GM21515 (cell line): ENCODE data around the gene DGCR6L.
"Not testable (repeated sequence)": the region's sequence is repeated elsewhere in the genome, so short reads cannot be mapped to it uniquely, and the experiment has no call there.

ENCODE experiments used
- ATAC-seq: cut with Tn5 transposase; IDR thresholded peaks from one replicate; pipeline ENCODE4 v1.9.1; 2021; ENCODE audit not compliant: unreplicated experiment

DGCR6L gene

DNA sequence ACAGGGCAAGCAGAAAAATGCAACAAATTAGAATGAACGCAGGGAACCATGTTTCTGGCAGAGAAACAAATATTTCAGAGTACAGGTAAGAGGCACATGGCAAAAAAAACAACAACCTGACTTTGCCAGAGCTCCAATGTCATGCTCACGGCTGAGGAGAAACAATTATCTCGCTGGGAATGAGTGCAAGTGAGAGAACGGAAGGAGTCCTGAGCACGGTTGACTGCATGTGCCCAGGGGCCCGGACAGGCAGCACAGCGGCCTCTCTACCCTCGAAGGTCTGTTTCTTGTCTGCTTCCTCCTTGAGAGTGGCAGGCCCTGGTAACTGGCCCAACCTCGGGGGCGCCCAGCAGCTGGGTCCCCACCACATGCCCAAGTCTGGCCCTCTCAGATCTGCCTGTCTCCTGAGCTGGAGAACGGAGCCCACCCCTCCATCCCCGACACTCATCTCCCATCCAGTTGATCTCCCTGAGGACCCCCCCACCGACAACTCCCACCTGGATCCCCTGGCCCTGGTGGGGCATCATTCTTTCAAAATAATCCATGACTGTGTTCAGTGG is 27.1 kb downstream of the DGCR6L start:
- no peak for ATAC-seq

DNA sequence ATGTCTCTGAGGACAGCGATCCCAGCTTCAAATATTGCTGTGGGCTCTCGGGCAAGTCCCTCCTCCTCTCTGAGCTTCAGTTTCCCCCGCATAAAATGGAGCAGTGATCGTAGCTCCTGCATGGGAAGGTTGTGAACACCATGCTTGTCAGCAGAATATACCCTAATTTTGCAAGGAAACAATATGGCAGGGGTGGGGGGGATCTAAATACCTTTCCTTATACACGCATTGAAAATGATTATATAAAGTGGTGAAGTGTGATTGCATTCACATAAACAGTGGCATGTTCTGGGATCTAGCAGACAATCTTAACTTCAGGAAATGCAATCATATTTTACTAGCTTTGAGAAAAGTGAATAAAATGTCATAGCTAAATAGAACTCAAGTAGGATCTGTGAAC is 27.8 kb downstream of the DGCR6L start:
- ATAC-seq: no peak

DNA sequence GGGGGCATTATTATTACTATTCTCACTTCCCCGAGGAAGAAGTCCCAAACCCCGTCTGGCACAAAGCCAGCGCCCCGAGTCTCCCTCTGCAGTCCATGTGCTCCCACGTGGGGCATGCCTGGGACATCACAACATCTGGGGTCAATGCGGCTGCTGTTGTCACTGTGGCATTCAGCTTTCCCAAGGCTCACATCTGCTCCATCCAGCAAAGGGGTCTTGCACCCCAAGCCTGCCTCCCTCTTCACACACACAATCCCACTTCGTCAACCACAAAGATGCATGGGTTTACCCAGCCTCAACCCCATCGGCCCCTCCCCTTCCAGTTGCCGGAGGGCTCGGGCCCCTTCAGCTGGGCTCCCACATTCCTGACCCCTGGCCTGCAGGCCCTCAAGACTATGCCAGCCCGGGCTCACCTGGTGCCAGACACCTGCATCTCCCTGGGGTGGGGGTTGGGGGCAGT is 28.2 kb downstream of the DGCR6L start:
- no peak for ATAC-seq

DNA sequence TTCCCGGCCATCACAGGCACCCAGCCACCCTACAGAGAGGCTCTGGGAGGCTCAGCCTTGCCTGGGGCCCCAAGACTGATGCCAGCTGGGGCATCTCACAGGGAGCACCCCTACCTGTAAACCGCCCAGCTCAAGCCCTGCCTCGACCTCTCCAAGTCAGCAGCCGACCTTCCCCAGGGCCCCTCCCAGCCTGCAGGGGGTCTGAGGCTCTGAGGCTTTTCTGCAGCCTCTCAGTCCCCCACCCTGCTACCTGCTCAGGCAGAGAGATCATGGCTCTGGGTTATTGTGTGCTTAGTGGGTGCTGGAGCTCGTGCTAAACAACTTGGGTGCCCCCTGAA is 28.6 kb downstream of the DGCR6L start:
- ATAC-seq: no peak

DNA sequence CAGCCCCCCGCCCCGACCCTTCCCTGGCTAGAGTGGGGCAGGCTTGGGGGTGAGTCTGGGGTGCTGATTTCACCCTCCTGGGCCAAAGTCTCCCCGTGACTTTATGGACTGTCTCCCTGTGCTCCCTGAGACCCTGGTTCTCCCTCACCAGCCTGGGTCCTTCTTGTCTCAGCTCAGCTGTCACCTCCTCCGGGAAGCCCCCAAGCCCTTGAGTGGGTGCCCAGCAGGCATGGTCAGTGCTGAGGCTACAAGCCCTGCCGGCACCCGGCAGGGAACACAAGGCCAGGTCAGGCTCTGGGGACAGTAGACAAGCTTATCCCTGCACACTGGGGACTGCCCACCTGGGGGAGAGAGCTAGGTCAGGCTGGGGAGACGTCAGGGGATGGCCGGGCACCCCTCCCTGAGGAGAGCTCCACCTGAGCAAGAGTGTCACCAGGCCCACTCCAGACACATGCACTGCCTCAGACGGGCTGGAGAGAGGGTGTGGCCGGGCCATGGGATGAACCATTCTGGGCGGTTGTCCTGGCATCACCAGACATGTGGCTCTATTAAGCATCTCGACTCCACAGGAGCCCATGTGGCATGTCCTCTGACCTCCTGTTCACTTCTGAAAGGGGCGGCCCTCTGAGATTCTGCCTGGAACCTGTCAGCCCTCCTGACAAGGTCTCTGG is 29.1 kb downstream of the DGCR6L start:
- no peak for ATAC-seq

DNA sequence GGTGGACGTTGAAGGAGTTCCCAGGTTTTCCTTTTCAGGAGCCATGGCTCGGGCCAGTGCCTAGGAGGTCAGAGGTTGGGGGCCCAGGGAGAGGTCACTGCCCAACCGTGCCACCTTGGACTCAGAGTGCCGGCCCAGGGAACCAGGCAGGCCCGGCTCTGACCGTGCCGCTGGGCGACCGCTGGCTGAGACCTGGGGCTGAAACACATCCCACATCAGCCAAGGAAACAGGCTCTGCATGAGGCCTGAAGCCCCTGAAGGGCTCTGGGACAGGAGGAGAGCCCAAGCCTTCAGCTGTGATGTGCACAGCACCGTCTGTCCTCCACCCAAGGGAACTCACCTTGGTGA is 29.8 kb downstream of the DGCR6L start:
- no peak for ATAC-seq

DNA sequence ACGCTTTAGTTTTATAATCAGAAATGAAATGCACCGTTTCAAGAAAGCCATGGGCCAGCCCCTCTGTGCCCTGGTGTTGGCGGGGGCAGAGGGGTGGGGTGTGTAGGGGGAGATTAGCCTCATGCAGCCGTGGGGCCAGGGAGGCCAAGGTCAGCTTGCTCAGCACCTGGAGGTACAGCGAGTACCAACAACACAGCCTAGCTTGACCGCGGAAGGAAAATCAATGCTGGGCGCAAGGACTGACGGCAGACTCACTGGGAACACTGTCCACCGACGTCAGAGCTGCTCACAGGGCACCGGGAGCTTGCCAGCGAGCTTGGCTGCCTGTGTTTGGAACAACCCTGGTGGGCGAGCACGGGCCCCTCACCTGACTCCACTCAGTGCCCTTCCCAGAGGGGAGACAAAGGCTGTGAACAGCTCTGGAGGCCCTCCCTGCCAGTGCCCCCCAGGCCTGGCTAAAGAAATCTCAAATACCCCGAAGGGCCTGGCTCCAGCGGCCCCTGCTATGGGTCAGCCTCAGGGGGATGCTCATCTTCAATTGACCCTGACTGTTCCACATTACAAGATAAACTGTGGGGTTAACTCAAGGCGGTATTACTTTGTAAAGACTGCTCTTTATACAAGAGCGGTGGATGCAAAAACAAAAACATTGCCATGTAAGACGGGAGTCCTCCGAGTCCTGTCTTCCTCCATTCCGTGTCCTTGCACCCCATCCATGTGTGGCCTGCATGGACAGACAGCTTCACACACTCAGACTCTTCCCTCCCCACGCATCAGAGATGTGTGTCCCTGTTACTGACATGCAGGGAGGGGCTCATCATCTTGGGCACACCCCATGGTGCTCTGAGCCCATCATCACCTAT is 30.4 kb downstream of the DGCR6L start:
- not testable (repeated sequence) for ATAC-seq

DNA sequence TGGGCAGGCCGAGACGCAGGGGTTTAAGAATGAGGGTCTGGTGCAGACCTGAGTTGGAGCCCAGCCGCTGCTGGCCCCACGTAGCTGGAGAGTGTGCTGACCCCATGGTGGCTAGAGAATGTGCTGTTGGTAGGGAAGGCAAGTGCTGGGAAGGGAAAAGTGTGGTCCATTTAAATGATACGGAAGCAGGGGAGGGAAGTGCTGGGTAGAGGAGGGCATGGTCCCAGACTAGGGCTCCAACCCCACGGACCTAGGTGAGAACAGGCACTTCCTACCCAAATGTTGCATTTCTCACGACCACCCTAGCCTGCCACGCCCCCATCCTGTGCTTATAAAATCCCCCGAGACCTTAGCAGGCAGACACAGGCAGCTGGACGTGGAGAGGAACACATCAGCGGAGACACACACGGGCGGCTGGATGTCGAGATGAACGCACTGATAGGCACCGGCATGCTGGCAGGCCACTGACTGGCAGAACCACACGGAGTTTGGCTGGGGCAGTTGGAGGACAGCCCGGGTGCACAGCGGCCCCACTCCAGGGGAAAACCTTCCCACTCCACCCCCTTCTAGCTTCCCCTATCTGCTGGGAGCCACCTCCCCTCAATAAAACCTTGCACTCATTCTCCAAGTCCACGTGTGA is 33.0 kb downstream of the DGCR6L start:
- not testable (repeated sequence) for ATAC-seq

DNA sequence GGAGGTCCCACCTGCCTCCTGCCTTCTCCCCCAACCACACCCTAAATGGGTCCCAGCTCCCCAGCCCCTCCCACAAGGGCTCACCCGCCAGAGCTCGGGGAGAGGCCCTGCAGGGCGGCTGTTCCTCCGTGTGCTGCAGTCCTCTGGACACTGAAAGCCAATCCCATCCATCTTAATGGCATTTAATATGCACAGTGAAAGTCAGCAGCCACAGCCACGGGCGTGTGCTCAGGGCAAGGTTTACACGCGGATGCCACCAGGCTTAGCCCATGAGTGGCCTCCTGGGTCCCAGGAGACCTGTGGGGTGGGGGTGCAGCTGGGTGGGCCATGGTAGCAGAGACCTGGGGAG is 33.6 kb downstream of the DGCR6L start:
- not testable (repeated sequence) for ATAC-seq

DNA sequence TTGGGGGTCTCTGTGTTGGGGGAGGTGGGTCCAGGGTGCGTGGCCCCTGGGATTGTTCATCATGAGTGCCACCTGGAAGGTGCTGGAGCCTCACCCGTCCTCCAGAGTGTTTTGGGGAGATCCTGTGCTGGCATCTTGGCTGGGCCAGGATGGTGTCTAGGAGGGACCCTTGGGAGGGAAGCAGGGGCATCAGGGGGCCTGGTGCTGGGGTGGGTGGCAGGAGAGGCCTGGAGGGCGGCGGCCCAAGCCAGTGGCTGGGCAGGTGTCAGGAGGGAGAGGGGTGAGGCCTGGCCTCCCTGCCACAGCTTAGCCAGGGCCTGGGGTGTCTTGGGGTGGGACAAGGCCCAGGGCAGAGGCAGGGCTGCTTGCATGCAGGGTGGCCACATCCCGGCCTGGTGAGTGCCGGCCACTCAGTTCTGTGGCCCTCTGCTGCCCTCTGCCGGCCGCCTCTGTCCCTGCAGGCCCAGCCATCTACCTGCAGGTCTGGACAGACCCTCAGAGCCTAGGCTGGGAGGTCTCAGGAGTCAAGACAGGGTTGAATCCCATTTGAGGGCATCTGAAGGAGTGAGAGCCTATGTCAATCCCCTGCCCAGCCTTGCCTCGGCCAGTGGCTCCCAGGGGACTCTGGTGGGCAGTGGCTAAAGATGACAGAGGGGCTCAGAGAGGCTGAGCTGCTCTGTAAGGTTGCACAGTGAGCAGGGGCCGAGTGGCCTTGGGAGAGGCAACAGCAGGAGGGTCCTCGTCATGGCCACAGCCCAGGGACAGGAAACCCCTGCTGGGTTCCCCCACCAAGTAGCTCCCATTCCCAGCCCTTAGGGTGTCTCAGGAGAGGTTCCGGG is 34.2 kb downstream of the DGCR6L start:
- ATAC-seq: not testable (repeated sequence)

DNA sequence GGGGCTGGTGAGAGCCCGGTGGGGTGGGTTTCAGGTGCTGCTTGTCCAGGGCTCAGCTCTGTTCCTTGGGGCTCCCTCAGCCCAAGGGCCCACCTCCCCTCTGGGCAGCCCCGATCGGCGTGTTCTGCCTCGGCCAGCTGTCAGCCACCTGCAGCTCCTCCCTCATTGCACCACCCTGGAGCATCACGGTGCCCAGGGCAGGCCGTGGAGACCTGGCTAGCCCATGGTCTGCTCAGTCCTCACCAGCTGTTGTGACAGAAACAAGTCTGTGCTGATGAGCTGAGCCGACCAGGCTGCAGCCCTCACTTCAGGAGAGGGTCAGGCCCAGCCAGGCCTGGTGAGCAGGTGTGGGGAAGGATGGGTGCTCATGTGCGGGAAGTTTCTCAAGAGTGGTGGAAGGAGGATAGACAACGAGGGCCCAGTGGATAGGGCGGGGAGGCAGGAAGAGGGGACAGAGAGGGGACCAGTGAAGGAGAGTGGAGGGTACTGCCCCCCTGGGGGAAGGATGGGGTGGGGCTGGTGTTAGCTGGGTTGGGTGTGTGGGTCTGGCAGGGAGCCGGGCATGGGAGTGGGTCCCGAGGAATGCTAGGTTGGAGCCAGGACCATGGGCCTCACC is 35.3 kb downstream of the DGCR6L start:
- no peak for ATAC-seq

DNA sequence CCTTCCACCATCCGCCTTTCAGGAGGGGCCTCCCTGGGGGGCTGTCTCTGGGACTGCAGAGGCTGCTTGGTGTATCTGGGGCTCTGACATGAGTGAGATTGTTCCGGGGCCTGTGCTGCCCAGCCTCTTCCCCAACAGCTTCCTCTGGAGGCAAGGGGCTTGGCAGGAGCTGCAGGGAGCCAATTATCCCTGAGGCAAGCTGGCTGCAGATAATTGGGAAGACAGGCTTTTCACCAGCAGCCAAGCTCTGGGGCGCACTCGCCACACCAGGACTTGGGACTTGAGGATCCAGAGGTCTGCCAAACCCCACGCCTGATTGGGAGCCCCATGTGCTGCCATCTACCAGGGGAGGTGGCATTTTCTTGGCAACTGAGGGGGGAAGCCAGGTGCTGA is 36.2 kb downstream of the DGCR6L start:
- no peak for ATAC-seq

DNA sequence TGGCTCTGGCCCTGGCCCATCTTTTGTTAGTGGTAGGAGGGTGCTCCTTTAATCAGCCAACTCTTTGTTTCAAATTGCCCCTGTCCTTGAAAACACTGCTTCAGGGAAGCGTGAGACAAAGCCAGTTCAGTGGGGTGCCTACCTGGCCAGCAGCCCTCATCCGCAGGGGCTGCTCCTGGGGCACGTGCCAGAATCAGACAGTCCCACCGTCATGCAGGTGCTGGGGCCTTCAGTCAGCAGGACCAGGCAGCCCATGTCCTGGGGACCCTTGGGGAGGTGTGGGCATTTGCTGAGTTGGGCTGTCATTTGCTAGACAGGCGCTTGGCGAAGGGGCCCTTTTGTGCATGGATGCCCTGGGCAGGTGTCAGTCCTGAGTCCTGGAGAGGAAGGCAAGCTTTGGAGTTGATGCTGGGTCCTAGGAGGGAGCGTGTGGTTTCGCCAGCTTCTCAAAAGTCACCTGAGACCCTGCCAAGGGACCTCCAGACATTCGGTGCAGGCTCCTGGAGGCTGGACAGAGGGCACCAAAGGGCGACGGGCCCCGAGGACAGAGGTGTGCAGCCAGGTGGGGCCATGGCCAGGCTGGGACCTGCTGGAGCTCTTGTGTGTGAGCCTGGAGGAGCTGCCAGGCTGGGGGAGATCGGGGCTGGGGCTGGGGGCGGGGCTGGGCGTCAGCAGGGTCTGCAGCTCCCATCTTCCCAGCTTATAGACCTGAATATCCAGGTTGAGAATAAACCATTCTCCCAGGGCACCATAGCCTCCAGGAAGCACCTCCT is 36.8 kb downstream of the DGCR6L start:
- ATAC-seq: no peak

DNA sequence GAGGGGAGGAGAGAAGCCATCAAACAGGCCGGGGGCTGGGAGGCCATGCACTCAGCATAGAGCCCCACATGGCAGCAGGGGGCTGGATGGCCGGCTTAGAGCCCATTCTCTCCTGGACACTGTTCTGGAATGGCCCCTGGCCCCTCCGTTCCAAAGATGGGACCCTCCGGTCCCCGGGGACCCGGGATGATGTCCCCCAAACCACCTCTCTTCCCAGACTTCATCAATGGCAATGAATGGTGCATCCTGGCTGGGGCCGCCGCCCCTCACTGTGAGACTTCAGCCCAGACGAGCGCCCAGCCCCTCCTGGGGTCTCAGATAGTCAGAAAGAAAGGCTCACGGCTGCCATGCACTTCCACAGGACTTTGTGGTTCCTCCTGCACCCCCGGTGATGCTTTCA is 38.0 kb downstream of the DGCR6L start:
- ATAC-seq: no peak

DNA sequence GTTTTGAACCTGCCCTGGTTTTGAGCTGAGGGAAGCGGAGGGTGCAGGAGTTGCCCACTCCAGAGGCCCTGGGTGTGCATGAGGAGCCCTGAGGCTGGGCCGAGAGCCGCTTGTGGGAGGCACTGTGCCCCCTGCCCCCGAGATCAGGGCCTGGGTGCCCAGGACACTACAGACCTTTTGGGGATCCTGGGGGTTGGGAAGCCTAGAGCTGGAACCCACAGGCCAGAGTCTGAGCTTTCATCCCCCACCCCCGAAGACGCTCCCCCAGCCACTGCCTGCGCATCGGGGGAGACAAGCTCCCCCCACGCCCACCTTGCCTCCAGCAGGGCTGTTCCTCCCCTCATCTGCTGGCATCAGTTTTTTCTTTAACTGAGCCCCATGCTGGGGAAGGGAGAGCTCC is 38.4 kb downstream of the DGCR6L start:
- ATAC-seq: not testable (repeated sequence)

DNA sequence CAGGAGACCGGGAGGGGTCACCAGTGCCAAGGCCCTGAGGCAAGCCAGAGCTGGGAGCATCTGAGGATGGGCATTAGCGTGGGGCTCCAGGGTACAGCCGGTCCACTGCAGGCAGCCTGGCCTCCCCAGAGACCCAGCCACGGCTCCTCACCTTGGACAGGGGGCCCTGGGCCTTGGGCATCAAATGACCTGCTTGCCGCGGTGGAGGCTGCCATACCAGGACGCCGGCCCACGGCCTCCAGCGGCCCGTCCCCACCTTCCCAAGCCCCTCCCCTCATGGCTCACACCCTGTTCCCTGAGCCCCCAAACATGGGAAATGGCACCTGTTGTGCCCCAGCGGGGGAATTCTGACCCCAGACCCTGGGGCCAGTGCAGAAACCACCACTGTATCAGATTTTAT is 39.0 kb downstream of the DGCR6L start:
- ATAC-seq: no peak

DNA sequence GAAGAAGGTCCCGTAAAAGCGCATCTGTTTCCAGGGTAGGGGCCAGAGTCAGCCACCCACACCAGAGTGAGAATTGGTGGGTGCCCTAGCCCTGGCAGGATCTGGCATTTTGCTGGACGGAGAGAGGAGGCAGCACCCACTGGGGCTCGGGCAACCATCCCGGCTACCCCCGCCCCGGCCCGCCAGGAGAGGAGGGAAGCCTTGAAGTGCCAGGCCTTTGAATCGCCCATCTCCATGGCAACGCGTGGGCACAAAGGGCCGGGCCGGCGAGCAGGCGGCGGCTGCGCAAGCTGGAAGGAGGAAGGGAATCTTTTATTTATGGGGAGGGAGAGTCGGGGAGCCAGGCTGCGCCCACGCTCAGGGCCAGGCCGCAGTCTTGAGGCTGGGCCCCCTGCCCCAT is 39.7 kb downstream of the DGCR6L start:
- ATAC-seq: not testable (repeated sequence)

DNA sequence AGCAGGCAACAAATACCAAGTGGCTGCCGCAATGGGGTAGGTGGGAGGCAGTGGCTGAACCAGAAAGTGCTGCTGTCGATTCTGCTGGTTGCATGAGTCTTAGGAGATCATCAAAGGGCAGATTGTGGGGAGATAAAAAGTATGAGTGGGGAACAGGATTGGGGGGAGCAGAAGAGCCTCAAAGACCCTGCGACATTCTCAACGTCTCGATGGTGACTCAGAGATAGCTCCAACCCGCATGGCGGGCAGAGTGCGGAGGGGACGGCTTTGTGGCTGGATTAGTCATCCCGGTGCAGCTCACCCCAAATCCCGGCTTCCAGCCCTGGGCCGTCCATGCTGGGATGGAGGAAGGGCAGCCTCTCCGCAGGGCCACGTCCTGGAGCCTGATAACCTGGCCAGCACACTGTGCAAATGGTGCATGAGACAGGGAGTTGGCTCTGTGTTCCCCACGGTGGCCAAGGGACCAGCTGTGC is 40.2 kb downstream of the DGCR6L start:
- ATAC-seq: no peak

DNA sequence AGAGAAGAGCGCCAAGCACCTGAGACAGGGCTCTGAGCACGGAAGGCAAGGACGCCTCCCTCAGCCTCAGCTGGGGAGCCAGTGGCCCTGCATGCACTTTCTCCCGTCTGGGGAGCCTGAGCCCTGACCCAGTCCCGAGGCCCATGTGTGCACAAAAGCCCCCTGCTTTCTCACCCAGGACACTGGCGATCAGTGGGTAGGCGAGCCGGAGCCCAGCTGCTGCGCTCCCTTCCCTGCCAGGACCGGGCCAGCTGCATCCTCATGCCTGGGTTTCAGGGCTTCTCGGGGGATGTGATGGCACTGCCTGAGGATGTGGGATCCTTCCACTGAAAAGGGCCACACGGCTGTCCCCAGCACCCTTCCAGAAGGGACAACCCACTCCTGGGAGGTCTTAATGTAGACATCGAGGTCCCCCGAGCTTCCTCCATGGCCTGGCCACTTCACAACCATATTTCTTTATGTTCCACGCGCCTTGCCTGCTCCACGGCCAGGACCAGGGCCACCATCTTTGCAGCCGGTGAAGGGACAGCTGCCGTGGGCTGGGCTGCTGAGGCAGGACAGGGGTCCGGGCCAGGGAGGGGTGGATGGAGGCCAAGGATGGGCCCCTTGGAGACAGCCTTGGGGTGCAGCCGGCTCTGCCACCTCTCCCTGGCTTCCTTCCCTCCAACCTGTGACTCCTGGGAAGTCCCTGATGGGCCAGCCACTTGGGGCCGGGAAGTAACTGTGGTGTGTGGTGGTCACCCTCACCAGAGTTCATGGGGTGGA is 41.0 kb downstream of the DGCR6L start:
- ATAC-seq: not testable (repeated sequence)
